K562 (cell line): Measurements from ENCODE around the gene FGF21. TPM values are rescaled to one million over a fixed set of nuclear protein-coding genes. Genes with fewer than 3 reads are reported as not detected.
A peak's percentile ranks its signal among the peaks of the same experiment; 100 is the strongest.

ENCODE experiments used
- CREB1 ChIP-seq, 2 experiments: sonication (generic) in 1 of 2; formaldehyde crosslinking in 1 of 2; IDR thresholded peaks; 2 replicates each; pipeline versions ENCODE4 v1.6.1 to v1.8.0; 2012 to 2022; ENCODE audit warnings: inconsistent platforms in 1 of 2, mild to moderate bottlenecking in 1 of 2, missing genetic modification reagents in 1 of 2, moderate library complexity in 1 of 2
- GABPA ChIP-seq: fragments of 200-800 bp; sonication (Bioruptor generic); conservative IDR thresholded peaks from 2 replicates; pipeline ENCODE4 v1.6.1; 2016; ENCODE audit warnings: low read depth, missing genetic modification characterization, missing compliant biosample characterization
- GTF2E2 ChIP-seq: fragments of 200-800 bp; sonication (Bioruptor generic); IDR thresholded peaks from 2 replicates; pipeline ENCODE4 v1.6.1; 2016; ENCODE audit warnings: missing genetic modification characterization, missing compliant biosample characterization
- ILK ChIP-seq: fragments of 450-650 bp; IDR thresholded peaks from 2 replicates; pipeline ENCODE4 v1.6.1; 2016; ENCODE audit warnings: missing genetic modification characterization, low read depth, mild to moderate bottlenecking, missing compliant biosample characterization, moderate library complexity, borderline replicate concordance
- IRF2 ChIP-seq: sonication (generic); formaldehyde crosslinking; IDR thresholded peaks from 2 replicates; pipeline ENCODE4 v1.8.1; 2022; ENCODE audit warnings: mild to moderate bottlenecking, missing genetic modification reagents
- JUND ChIP-seq, 2 experiments: IDR thresholded peaks; 2 replicates in 1 of 2; 3 replicates in 1 of 2; pipeline ENCODE4 v1.6.1; 2011; ENCODE audit warnings: borderline replicate concordance in 2 of 2, low read depth in 2 of 2, low read length in 2 of 2, improper control_type of control experiment in 1 of 2, missing biosample characterization in 1 of 2, missing genetic modification characterization in 1 of 2, missing genetic modification reagents in 1 of 2
- MCM7 ChIP-seq, 2 experiments: fragments of 450-650 bp; IDR thresholded peaks; 2 replicates each; pipeline ENCODE4 v1.6.1; 2016 to 2018
- PHTF2 ChIP-seq: fragments of 250-450 bp; sonication (Bioruptor Pico); IDR thresholded peaks from 2 replicates; pipeline ENCODE4 v1.5.0; 2021; ENCODE audit warnings: mild to moderate bottlenecking
- PML ChIP-seq: IDR thresholded peaks from 2 replicates; pipeline ENCODE4 v1.6.1; 2012; ENCODE audit warnings: low read length, inconsistent platforms
- POLR2AphosphoS2 ChIP-seq: IDR thresholded peaks from 2 replicates; pipeline ENCODE4 v1.6.1; 2012; ENCODE audit warnings: low read length, improper control_type of control experiment
- RNF2 ChIP-seq: sonication (generic); IDR thresholded peaks from 2 replicates; pipeline ENCODE4 v1.6.1; 2016
- TAF1 ChIP-seq: IDR thresholded peaks from 2 replicates; pipeline ENCODE4 v1.6.1; 2011; ENCODE audit warnings: mild to moderate bottlenecking, low read length, moderate library complexity; ENCODE audit not compliant: insufficient read depth, control insufficient read depth, severe bottlenecking; ENCODE audit errors: extremely low read depth
- TAF7 ChIP-seq: fragments of 450-650 bp; IDR thresholded peaks from 2 replicates; pipeline ENCODE4 v1.6.1; 2016; ENCODE audit warnings: missing genetic modification characterization, missing compliant biosample characterization
- ZBTB34 ChIP-seq: fragments of 250-450 bp; sonication (Bioruptor Pico); IDR thresholded peaks from 2 replicates; pipeline ENCODE4 v1.8.0; 2021; ENCODE audit warnings: mild to moderate bottlenecking, moderate library complexity
- ZEB2 ChIP-seq: fragments of 450-650 bp; IDR thresholded peaks from 2 replicates; pipeline ENCODE4 v1.6.1; 2016
- ZFP1 ChIP-seq: fragments of 450-650 bp; formaldehyde crosslinking; IDR thresholded peaks from 2 replicates; pipeline ENCODE4 v1.4.0; 2020; ENCODE audit warnings: mild to moderate bottlenecking, mixed read lengths
- ZFX ChIP-seq: sonication (generic); formaldehyde crosslinking; IDR thresholded peaks from 2 replicates; pipeline ENCODE4 v1.8.0; 2022; ENCODE audit warnings: mild to moderate bottlenecking, missing genetic modification reagents, moderate library complexity
- ZNF12 ChIP-seq: sonication (generic); formaldehyde crosslinking; IDR thresholded peaks from 2 replicates; pipeline ENCODE4 v1.4.0; 2020; ENCODE audit warnings: mild to moderate bottlenecking, missing genetic modification reagents
- ZNF232 ChIP-seq: sonication (generic); formaldehyde crosslinking; IDR thresholded peaks from 2 replicates; pipeline ENCODE4 v1.8.0; 2022; ENCODE audit warnings: mild to moderate bottlenecking, missing genetic modification reagents
- ZNF280A ChIP-seq: fragments of 450-650 bp; IDR thresholded peaks from 2 replicates; pipeline ENCODE4 v1.6.1; 2018; ENCODE audit warnings: mild to moderate bottlenecking, low read depth; ENCODE audit not compliant: partially characterized antibody
- ZNF3 ChIP-seq: fragments of 250-450 bp; sonication (Bioruptor Pico); IDR thresholded peaks from 2 replicates; pipeline ENCODE4 v1.5.0; 2021; ENCODE audit warnings: mild to moderate bottlenecking, moderate library complexity
- polyA plus RNA-seq, 8 experiments: library from polyadenylated mRNA; depleted of rRNA in 4 of 8; stranded (reverse) in 5 of 8; unstranded in 3 of 8; fragments of >200 nt; fragmentation: Nextera tagmentation in 2 of 8; fragmentation: Illumina TruSeq in 1 of 8; extraction: Ambion mirVana in 2 of 8; extraction: Trizol in 1 of 8; gene quantifications; 2 replicates each; pipeline versions ENCODE4 v1.2.1 to v1.2.3, GENCODE V29; 2011 to 2014; ENCODE audit warnings: inconsistent platforms in 1 of 8, missing spikeins in 1 of 8
- total RNA-seq, 7 experiments: library from RNA; depleted of rRNA in 6 of 7; stranded (reverse); fragments of >200 nt in 6 of 7; fragmentation: Illumina TruSeq in 2 of 7; extraction: Trizol in 2 of 7; gene quantifications; 2 replicates each; pipeline versions ENCODE4 v1.2.1 to v1.2.3, GENCODE V29; 2011 to 2021; ENCODE audit warnings: low replicate concordance in 1 of 7
- TF ChIP-seq, protein P1 (sequence below): IDR thresholded peaks from 3 replicates; pipeline ENCODE4 v1.6.1; 2011; ENCODE audit warnings: borderline replicate concordance, mild to moderate bottlenecking, moderate library complexity; ENCODE audit not compliant: insufficient read length; ENCODE audit errors: extremely low read depth

FGF21 gene
- total and polyA plus RNA-seq, 9 of the 15 experiments (the other 6 are each of a cell fraction or from before 2014, with no cell fraction given) = 0.04 to 0.77 (median 0.09) TPM; not detected in 6

DNA sequence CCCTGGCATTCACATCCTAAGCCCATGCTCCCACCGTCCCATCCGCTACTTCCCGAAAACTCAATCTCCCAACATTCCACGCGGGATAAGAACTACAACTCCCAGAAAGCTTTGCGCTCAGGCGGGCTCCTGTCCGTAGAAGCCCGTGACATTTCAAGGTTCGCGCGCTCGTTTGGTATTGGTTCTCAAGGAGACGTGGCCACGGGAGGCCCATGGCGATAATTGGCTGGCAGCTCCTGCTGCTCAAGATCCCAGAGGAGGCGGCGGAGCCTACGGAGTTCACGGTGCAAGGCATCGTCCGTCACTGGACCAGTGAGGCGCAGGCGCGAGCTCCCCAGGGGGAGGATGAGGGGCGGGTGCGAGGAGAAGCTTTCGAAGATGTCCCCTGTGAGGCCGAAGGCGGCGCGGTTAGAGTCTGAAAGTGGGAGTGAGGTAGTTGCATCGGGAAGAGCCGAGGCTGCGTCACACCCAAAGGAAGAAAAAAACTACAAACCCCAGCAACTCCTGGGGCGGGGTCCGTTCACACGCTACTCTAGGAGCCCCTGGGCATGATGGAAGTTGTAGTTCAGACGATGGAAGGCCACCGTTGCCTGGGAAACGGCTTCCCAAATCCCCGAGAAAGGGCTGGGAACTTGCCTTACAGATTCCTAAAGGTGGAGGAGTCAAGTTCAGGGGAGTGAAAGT, 34.6 kb upstream of the FGF21 start (continued):
- peak; percentile 53 for TF ChIP-seq GABPA (tag)
- no peak; the same call in none of the 2 replicates for TF ChIP-seq CREB1 (IDR thresholded peaks at IDR 0.05)
- peak; percentile 76 for TF ChIP-seq CREB1 (CRISPR knock-in tag; IDR thresholded peaks at IDR 0.05)
- TF ChIP-seq, protein P1, sequence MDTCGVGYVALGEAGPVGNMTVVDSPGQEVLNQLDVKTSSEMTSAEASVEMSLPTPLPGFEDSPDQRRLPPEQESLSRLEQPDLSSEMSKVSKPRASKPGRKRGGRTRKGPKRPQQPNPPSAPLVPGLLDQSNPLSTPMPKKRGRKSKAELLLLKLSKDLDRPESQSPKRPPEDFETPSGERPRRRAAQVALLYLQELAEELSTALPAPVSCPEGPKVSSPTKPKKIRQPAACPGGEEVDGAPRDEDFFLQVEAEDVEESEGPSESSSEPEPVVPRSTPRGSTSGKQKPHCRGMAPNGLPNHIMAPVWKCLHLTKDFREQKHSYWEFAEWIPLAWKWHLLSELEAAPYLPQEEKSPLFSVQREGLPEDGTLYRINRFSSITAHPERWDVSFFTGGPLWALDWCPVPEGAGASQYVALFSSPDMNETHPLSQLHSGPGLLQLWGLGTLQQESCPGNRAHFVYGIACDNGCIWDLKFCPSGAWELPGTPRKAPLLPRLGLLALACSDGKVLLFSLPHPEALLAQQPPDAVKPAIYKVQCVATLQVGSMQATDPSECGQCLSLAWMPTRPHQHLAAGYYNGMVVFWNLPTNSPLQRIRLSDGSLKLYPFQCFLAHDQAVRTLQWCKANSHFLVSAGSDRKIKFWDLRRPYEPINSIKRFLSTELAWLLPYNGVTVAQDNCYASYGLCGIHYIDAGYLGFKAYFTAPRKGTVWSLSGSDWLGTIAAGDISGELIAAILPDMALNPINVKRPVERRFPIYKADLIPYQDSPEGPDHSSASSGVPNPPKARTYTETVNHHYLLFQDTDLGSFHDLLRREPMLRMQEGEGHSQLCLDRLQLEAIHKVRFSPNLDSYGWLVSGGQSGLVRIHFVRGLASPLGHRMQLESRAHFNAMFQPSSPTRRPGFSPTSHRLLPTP = no peak
- no peak for TF ChIP-seq ZFP1
- no peak for TF ChIP-seq GTF2E2 (tag)
- no peak for TF ChIP-seq ZNF12 (CRISPR knock-in tag)
- no peak for TF ChIP-seq RNF2
- TF ChIP-seq ZNF280A = no peak
- TF ChIP-seq PHTF2 = no peak
- no peak for TF ChIP-seq ZEB2
- TF ChIP-seq TAF1 = peak; percentile 24
- no peak for TF ChIP-seq ILK
- TF ChIP-seq PML = no peak; the same call in 1 of the 2 replicates
- TF ChIP-seq MCM7 (IDR thresholded peaks at IDR 0.05) = no peak
- no peak for TF ChIP-seq ZNF3 (CRISPR knock-in tag)
- TF ChIP-seq ZBTB34 = no peak
- TF ChIP-seq POLR2AphosphoS2 = no peak
- no peak for TF ChIP-seq IRF2 (CRISPR knock-in tag)
- TF ChIP-seq ZNF232 (CRISPR knock-in tag) = no peak
- no peak for TF ChIP-seq TAF7
- peak; percentile 39; the same call in 1 of the 2 replicates for TF ChIP-seq JUND (IDR thresholded peaks at IDR 0.05; ENCODE audit: borderline replicate concordance, low read depth, low read length)
- peak; percentile 10; the same call in 1 of the 3 replicates for TF ChIP-seq JUND (tag; IDR thresholded peaks at IDR 0.05; ENCODE audit: borderline replicate concordance, low read depth, low read length)
- TF ChIP-seq ZFX (CRISPR knock-in tag) = peak; percentile 74
